Breast epithelium (tissue), 4 donors: ENCODE results near the gene RAP1GAP2. TPM values are rescaled to one million over a fixed set of nuclear protein-coding genes. Genes with fewer than 3 reads are reported as not detected.

ENCODE experiments used
- DNase-seq, 2 donors: peaks; one replicate each; pipeline ENCODE4 v3.0.0-alpha.2; 2019; ENCODE audit warnings: low spot score in 2 of 2
- H3K27ac ChIP-seq, 2 donors: fragments of 200-600 bp; sonication (generic) in 1 of 2; one replicate each; pipeline ENCODE4 v1.5.1; 2016 to 2019; ENCODE audit warnings: mild to moderate bottlenecking in 1 of 2
- H3K27me3 ChIP-seq, 2 donors: fragments of 200-600 bp; sonication (generic) in 1 of 2; one replicate each; pipeline versions ENCODE4 v1.5.1 to v1.6.0; 2017 to 2019; ENCODE audit warnings: control low read depth in 1 of 2, mild to moderate bottlenecking in 1 of 2
- H3K36me3 ChIP-seq: fragments of 200-600 bp; one replicate; pipeline ENCODE4 v1.5.1; 2019
- H3K4me1 ChIP-seq, 2 donors: fragments of 200-600 bp; sonication (generic); one replicate each; pipeline ENCODE4 v1.5.1; 2016 to 2019; ENCODE audit warnings: control low read depth in 1 of 2
- H3K4me3 ChIP-seq, 3 donors: fragments of 200-600 bp; sonication (generic); 1 replicate in 2 of 3; 2 replicates in 1 of 3; pipeline ENCODE4 v1.5.1; 2016 to 2019; ENCODE audit warnings: mild to moderate bottlenecking in 3 of 3, moderate library complexity in 2 of 3
- H3K9me3 ChIP-seq, 2 donors: fragments of 200-600 bp; sonication (generic) in 1 of 2; one replicate each; pipeline ENCODE4 v1.5.1; 2016 to 2019; ENCODE audit warnings: control low read depth in 1 of 2
- POLR2A ChIP-seq: fragments of 450-650 bp; IDR thresholded peaks from one replicate; pipeline ENCODE4 v1.6.1; 2016; ENCODE audit warnings: antibody characterized with exemption, mild to moderate bottlenecking, moderate library complexity
- POLR2AphosphoS5 ChIP-seq, 3 donors: sonication (generic); formaldehyde crosslinking; IDR thresholded peaks; one replicate each; pipeline ENCODE4 v1.6.1; 2017; ENCODE audit warnings: antibody characterized with exemption in 3 of 3
- intact Hi-C: fragments of 100-400 bp; cut with DNase I; formaldehyde crosslinking; loops from one replicate; pipeline ENCODE4 v1.15.1; 2023; ENCODE audit warnings: low total_unique reads
- total RNA-seq, 3 donors: library from RNA; depleted of rRNA; stranded (reverse); fragments of >200 nt; gene quantifications; one replicate each; pipeline ENCODE4 v1.1.0, GENCODE V29; 2016
- TF ChIP-seq, protein P1 (sequence below), 3 donors: fragments of 450-650 bp; IDR thresholded peaks; one replicate each; pipeline ENCODE4 v1.5.1; 2016 to 2017; ENCODE audit warnings: antibody characterized with exemption in 3 of 3, mild to moderate bottlenecking in 3 of 3, moderate library complexity in 3 of 3

Gene RAP1GAP2
- total RNA-seq, 3 donors from 2014 or later = 5.3 to 23.4 (median 10.8) TPM

DNA sequence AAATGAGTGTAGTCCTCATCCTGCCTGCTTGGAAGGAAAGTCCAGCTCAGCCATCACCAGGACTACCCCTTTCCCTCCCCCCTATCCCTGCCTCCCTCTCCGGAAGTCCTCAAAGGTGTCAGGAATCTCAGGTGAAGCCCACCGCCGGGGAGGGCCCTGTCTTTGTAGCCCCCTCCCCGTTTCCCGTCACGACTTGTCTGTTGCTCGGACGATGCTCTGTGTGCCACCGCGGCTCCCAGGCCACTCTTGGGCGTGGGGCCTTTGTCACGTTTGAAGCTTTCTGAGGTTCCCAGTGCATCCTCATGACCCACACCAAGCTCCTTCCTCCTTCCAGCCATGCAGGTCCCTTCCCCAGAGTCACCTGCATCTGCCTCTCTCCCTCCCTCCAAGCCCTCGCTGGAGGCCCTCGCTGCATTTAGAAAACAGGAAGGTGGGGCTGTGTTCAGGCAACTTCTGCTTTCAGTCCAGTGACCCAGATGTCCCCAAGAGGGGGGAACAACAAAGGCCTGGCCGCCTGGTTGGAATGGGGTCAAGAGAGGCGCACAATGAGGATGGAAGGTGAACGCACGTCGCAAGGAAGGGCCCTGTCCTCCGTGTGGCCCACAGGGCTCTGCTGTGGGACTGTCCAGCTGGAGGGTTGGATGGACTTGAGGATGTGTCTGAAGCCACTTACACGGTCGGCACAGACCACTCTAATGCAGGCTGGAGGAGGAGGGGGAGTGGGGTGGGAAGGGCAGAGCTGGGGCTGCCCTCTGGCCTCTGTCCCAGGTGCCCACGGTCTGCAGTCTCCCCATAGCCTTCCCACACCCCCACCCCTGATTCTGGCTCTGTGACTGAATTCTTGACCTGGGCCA is 207.3 kb downstream of the RAP1GAP2 start:
- DNase-seq = peak in 1 of 2 donors; percentile 37
- intact Hi-C loops = loop anchor here (10.0 kb wide), 1 partner anchor 149 kb away; no protein-coding TSS in a partner anchor
- H3K36me3 ChIP-seq = no peaks in the 10 kb centered on the region
- peak overlapping the region; percentile 18 to 59 (median 43) for H3K4me3 ChIP-seq
- no peaks in the 10 kb centered on the region for H3K9me3 ChIP-seq
- TF ChIP-seq POLR2AphosphoS5 (IDR thresholded peaks at IDR 0.05) = no peak
- TF ChIP-seq, protein P1, sequence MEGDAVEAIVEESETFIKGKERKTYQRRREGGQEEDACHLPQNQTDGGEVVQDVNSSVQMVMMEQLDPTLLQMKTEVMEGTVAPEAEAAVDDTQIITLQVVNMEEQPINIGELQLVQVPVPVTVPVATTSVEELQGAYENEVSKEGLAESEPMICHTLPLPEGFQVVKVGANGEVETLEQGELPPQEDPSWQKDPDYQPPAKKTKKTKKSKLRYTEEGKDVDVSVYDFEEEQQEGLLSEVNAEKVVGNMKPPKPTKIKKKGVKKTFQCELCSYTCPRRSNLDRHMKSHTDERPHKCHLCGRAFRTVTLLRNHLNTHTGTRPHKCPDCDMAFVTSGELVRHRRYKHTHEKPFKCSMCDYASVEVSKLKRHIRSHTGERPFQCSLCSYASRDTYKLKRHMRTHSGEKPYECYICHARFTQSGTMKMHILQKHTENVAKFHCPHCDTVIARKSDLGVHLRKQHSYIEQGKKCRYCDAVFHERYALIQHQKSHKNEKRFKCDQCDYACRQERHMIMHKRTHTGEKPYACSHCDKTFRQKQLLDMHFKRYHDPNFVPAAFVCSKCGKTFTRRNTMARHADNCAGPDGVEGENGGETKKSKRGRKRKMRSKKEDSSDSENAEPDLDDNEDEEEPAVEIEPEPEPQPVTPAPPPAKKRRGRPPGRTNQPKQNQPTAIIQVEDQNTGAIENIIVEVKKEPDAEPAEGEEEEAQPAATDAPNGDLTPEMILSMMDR (IDR thresholded peaks at IDR 0.05) = no peak
- no peak for TF ChIP-seq POLR2A
- H3K4me1 ChIP-seq = peaks cover 5 to 15% of the 10 kb centered on the region in 2 donors
- no peaks in the 10 kb centered on the region for H3K27me3 ChIP-seq
- H3K27ac ChIP-seq = peak overlapping the region; percentile 90 to 94

DNA sequence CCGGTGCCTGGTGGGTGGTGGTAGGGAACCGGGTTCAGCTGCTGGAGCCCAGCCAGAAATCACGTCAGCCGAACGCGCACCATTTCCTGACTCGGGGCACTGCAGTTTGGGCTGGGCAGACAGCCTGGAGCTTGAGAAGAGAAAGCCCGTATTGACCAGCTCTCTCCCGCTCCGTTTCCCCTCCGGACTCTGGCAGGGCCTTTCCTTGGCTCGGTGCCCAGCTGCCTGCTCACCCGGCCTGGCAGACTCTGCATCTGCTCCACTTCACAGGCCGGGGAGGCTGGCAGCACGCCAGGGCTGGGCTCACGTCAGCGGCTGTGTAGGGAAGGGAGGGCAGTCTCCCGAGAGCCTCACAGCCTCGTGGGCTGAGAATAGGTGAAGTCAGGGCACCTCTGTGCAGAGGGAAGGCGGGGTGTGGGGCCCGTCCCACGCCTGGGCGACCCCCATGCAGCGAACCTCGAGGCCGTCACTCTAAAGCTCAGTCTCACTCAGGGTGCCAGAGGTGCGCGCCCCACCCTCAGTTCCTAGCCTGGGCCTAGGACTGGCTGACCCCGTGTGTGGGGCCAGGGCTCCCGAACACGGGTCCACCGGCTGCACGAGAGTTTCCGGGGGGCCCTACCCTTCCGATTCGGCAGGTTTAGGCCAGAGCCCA is 208.0 kb downstream of the RAP1GAP2 start:
- peak; percentile 76 to 79 (median 78) for TF ChIP-seq POLR2AphosphoS5 (IDR thresholded peaks at IDR 0.05)
- TF ChIP-seq, protein P1 (IDR thresholded peaks at IDR 0.05) = no peak
- no peak for TF ChIP-seq POLR2A

DNA sequence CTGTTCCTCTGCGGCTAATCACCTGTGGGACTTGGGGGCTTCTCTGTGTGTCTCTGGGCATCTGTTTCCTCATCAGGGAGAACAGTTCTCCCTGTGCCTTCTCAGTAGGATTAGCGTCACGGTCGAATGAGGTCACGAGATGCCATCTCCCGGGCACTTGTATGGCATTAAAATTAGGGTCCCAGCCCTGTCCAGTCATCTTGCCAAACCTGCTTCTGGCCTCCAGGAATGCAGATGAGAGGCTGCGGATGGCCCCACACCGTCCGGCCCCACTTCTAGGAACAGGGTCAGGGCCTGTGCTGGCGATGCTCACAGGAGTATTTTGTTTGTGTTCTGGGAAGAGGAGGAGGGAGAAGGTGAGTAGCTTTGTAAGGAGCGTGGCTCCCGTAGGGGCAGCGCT is 208.7 kb downstream of the RAP1GAP2 start:
- Histone ChIP-seq H3K27me3 (no peaks in the 10 kb centered on the region), H3K36me3 (no peaks in the 10 kb centered on the region), H3K27ac (peak overlapping the region; percentile 90 to 94), H3K9me3 (no peaks in the 10 kb centered on the region), H3K4me1 (peaks cover 5 to 15% of the 10 kb centered on the region in 2 donors), H3K4me3 (peak overlapping the region in 2 of 3 donors; percentile 43 to 59)
- intact Hi-C loops = loop anchor here (10.0 kb wide), 1 partner anchor 150 kb away; no protein-coding TSS in a partner anchor
- peak in 1 of 2 donors; percentile 30 for DNase-seq
- TF ChIP-seq POLR2A (no peak), POLR2AphosphoS5 (IDR thresholded peaks at IDR 0.05) (no peak)
- TF ChIP-seq, protein P1 (IDR thresholded peaks at IDR 0.05) = no peak

More for the DNA sequence above, 208.0 kb downstream of the RAP1GAP2 start:
- Histone ChIP-seq H3K27ac (peak overlapping the region; percentile 90 to 94), H3K9me3 (no peaks in the 10 kb centered on the region), H3K27me3 (no peaks in the 10 kb centered on the region), H3K4me3 (peak overlapping the region; percentile 18 to 59 (median 43)), H3K36me3 (no peaks in the 10 kb centered on the region), H3K4me1 (peaks cover 5 to 15% of the 10 kb centered on the region in 2 donors)
- DNase-seq = peak; percentile 96 to 100
- intact Hi-C loops = loop anchor here (10.0 kb wide), 1 partner anchor 149 kb away; no protein-coding TSS in a partner anchor

DNA sequence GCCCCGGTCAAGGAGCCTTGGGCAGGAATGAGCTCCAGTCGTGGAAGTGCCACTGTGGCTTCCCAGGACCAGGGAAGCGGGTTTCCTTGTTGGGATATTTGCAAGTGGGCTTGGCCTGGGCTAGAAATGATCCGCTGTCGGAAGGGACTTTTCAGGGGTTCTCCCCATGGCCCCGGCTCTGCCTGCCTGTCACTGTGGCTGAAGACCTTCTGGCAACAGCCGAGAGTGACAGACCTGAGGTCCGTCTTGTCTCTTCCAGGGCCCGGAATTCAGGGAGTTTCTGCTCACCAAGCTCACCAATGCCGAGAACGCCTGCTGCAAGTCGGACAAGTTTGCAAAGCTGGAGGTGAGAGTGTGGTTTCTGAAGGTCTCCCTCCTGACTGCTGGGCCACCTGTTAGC is 209.5 kb downstream of the RAP1GAP2 start:
- Histone ChIP-seq H3K9me3 (no peaks in the 10 kb centered on the region), H3K4me1 (peaks cover 5 to 15% of the 10 kb centered on the region in 2 donors), H3K36me3 (no peaks in the 10 kb centered on the region), H3K27ac (no peak overlapping the region), H3K4me3 (no peak overlapping the region), H3K27me3 (no peaks in the 10 kb centered on the region)
- no peak for TF ChIP-seq POLR2AphosphoS5 (IDR thresholded peaks at IDR 0.05)
- TF ChIP-seq, protein P1 (IDR thresholded peaks at IDR 0.05) = no peak
- no peak for TF ChIP-seq POLR2A
- intact Hi-C loops = loop anchor here (10.0 kb wide), 1 partner anchor 151 kb away; no protein-coding TSS in a partner anchor
- no peak for DNase-seq
